HCT116 (cell line): ENCODE data around the gene BBIP1. TPM values are rescaled to one million over a fixed set of nuclear protein-coding genes. Genes with fewer than 3 reads are reported as not detected.

ENCODE experiments used
- ATAC-seq: fragments of 200-7000 bp; cut with Tn5 transposase; 2 replicates; pipeline ENCODE4 v1.9.1; 2020; ENCODE audit warnings: mild to moderate bottlenecking, moderate library complexity
- BruUV-seq: library from RNA; stranded (reverse); fragments of 400-500 nt; replicated peaks from 2 replicates; lab custom pipeline; 2021; lab: Mats Ljungman, UMichigan
- CTCF ChIA-PET: fragments of 300-600 bp; sonication (Branson Sonifier 250); formaldehyde crosslinking; loops from one replicate; lab custom pipeline; 2021; ENCODE audit warnings: antibody characterized with exemption; lab: Charles Lee
- POLR2A ChIA-PET: fragments of 300-600, 350-600 bp; sonication (Branson Sonifier 250); formaldehyde crosslinking; loops from one replicate; lab custom pipeline; 2021; ENCODE audit warnings: antibody characterized with exemption; lab: Charles Lee
- RAD21 ChIA-PET, 2 experiments: fragments of 300-600 bp; sonication (Branson Sonifier 250); formaldehyde crosslinking; loops; one replicate each; lab custom pipeline; 2023; ENCODE audit warnings: low total read pairs in 2 of 2; ENCODE audit not compliant: uncharacterized antibody in 2 of 2, unreplicated experiment in 2 of 2, low non-redundant PET in 1 of 2; lab: Charles Lee
- DNase-seq: peaks from one replicate; pipeline ENCODE4 v3.0.0-alpha.2; 2010; ENCODE audit warnings: low read depth, low spot score
- H2AFZ ChIP-seq: fragments of 200-600 bp; shearing (Covaris generic), sonication (generic); 2 replicates; pipeline ENCODE4 v1.6.1; 2017; ENCODE audit warnings: low read depth, mixed run types, mixed read lengths, antibody characterized with exemption, low read length; ENCODE audit not compliant: poor library complexity, severe bottlenecking
- H3K27ac ChIP-seq: 2 replicates; pipeline ENCODE4 v1.5.1; 2012; ENCODE audit warnings: low read depth, low read length
- H3K27me3 ChIP-seq: fragments of 200-600 bp; sonication (generic); 2 replicates; pipeline ENCODE4 v1.6.1; 2016; ENCODE audit warnings: mixed run types, low read length, mixed read lengths; ENCODE audit not compliant: insufficient read depth
- H3K36me3 ChIP-seq, 2 experiments: fragments of 200-500 bp in 1 of 2; fragments of 200-600 bp in 1 of 2; sonication (Bioruptor generic) in 1 of 2; sonication (generic) in 1 of 2; 2 replicates each; pipeline versions ENCODE4 v1.5.1 to v1.6.1; 2014 to 2016; ENCODE audit warnings: low read length in 2 of 2, inconsistent platforms in 1 of 2, mixed read lengths in 1 of 2, mixed run types in 1 of 2; ENCODE audit not compliant: insufficient read depth in 2 of 2, control insufficient read depth in 1 of 2
- H3K4me1 ChIP-seq, 2 experiments: fragments of 200-600 bp in 1 of 2; sonication (generic) in 1 of 2; 2 replicates each; pipeline versions ENCODE4 v1.5.1 to v1.6.1; 2012 to 2017; ENCODE audit warnings: low read length in 2 of 2, inconsistent platforms in 1 of 2, mild to moderate bottlenecking in 1 of 2, mixed read lengths in 1 of 2, mixed run types in 1 of 2, moderate library complexity in 1 of 2; ENCODE audit not compliant: insufficient read depth in 2 of 2, control insufficient read depth in 1 of 2
- H3K4me2 ChIP-seq: fragments of 200-600 bp; sonication (generic); 2 replicates; pipeline ENCODE4 v1.6.1; 2017; ENCODE audit warnings: mixed run types, low read length, mixed read lengths
- H3K4me3 ChIP-seq, 2 experiments: fragments of 200-600 bp in 1 of 2; sonication (generic) in 1 of 2; replicated peaks in 1 of 2; 2 replicates each; pipeline ENCODE4 v1.5.1; 2011 to 2016; ENCODE audit warnings: low read length in 2 of 2, control low read depth in 1 of 2, low read depth in 1 of 2, mild to moderate bottlenecking in 1 of 2, mixed read lengths in 1 of 2, mixed run types in 1 of 2
- H3K79me2 ChIP-seq: fragments of 200-600 bp; sonication (generic); 2 replicates; pipeline ENCODE4 v1.6.1; 2017; ENCODE audit warnings: mild to moderate bottlenecking, mixed run types, low read length, moderate library complexity, mixed read lengths; ENCODE audit not compliant: insufficient read depth
- H3K9ac ChIP-seq: fragments of 200-600 bp; sonication (generic); 2 replicates; pipeline ENCODE4 v1.6.1; 2016; ENCODE audit warnings: low read length, mixed read lengths
- H3K9me2 ChIP-seq: fragments of 200-600 bp; sonication (generic), shearing (Covaris generic); 2 replicates; pipeline ENCODE4 v1.6.1; 2017; ENCODE audit warnings: mixed run types, mild to moderate bottlenecking, moderate library complexity; ENCODE audit not compliant: insufficient read depth
- H3K9me3 ChIP-seq, 2 experiments: fragments of 200-500 bp in 1 of 2; fragments of 200-600 bp in 1 of 2; sonication (Bioruptor generic) in 1 of 2; sonication (generic) in 1 of 2; 2 replicates each; pipeline ENCODE4 v1.6.1; 2014 to 2017; ENCODE audit warnings: low read length in 2 of 2, mixed read lengths in 2 of 2, inconsistent platforms in 1 of 2, low read depth in 1 of 2, mild to moderate bottlenecking in 1 of 2, mixed run types in 1 of 2, moderate library complexity in 1 of 2; ENCODE audit not compliant: control insufficient read depth in 1 of 2, insufficient read depth in 1 of 2
- H4K20me1 ChIP-seq: fragments of 200-600 bp; sonication (generic), shearing (Covaris generic); 2 replicates; pipeline ENCODE4 v1.6.1; 2017; ENCODE audit warnings: mixed run types, mild to moderate bottlenecking, moderate library complexity; ENCODE audit not compliant: insufficient read depth
- CEBPB ChIP-seq: IDR thresholded peaks from 2 replicates; pipeline ENCODE4 v1.6.1; 2012; ENCODE audit warnings: low read depth
- ELF1 ChIP-seq: IDR thresholded peaks from 2 replicates; pipeline ENCODE4 v1.6.1; 2012; ENCODE audit warnings: low read depth, borderline replicate concordance
- FOSL1 ChIP-seq: IDR thresholded peaks from 2 replicates; pipeline ENCODE4 v1.6.1; 2012; ENCODE audit warnings: low read depth
- POLR2AphosphoS5 ChIP-seq: IDR thresholded peaks from 2 replicates; pipeline ENCODE4 v1.6.1; 2011; ENCODE audit warnings: mild to moderate bottlenecking, low read depth, low read length, moderate library complexity
- RAD21 ChIP-seq: IDR thresholded peaks from 2 replicates; pipeline ENCODE4 v1.6.1; 2012; ENCODE audit warnings: low read depth, mild to moderate bottlenecking
- SIN3A ChIP-seq: IDR thresholded peaks from 2 replicates; pipeline ENCODE4 v1.6.1; 2012; ENCODE audit warnings: low read depth
- YY1 ChIP-seq: IDR thresholded peaks from 2 replicates; pipeline ENCODE4 v1.6.1; 2011; ENCODE audit warnings: low read length, low read depth, moderate library complexity, mild to moderate bottlenecking; ENCODE audit not compliant: insufficient replicate concordance; ENCODE audit errors: extremely low read depth
- ZNF274 ChIP-seq: fragments of 200-500 bp; sonication (Bioruptor generic); IDR thresholded peaks from 2 replicates; pipeline ENCODE4 v1.6.1; 2014; ENCODE audit warnings: mild to moderate bottlenecking, low read depth, low read length, inconsistent platforms
- intact Hi-C: fragments of 100-400 bp; cut with micrococcal nuclease; formaldehyde crosslinking; loops from 2 replicates; pipeline ENCODE4 v1.10.0; 2022
- total RNA-seq: library from RNA; stranded (reverse); gene quantifications from one replicate; pipeline ENCODE4 v1.2.1, GENCODE V29; 2021; ENCODE audit not compliant: unreplicated experiment
- TF ChIP-seq, protein P1 (sequence below): IDR thresholded peaks from 2 replicates; pipeline ENCODE4 v1.6.1; 2011; ENCODE audit warnings: mild to moderate bottlenecking, low read length, moderate library complexity; ENCODE audit not compliant: insufficient replicate concordance; ENCODE audit errors: extremely low read depth

Gene BBIP1
- total RNA-seq, 1 experiment from 2014 or later = 38.9 TPM

DNA sequence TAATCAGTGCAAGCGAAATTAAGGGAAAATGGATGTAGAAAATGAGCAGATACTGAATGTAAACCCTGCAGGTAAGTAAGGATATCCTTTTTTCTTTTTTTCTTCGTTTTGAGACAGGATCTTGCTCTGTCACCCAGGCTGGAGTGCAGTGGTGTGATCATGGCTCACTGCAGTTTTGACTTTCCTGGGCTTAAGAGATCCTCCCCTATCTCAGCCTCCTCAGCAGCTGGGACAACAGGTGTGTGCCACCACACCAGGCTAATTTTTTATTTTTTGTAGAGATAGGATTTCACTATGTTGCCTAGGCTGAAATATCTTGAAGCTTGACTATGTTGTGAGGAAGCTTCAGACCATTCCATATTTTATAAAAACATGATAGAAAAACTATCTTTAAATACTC lies 43.0 kb downstream of the BBIP1 start:
- ChIA-PET CTCF (interaction anchor here (1.4 kb wide), 1 partner anchor 11 kb away, joined by 5 read pairs; no protein-coding TSS in a partner anchor), RAD21 (no interaction called here), POLR2A (no interaction called here)
- intact Hi-C loops = no loop called here
- no peak overlapping the region for H2AFZ ChIP-seq
- H3K9me2 ChIP-seq = no peaks in the 10 kb centered on the region
- H3K27me3 ChIP-seq = no peaks in the 10 kb centered on the region
- no peaks in the 10 kb centered on the region for H4K20me1 ChIP-seq
- no peak overlapping the region for H3K4me3 ChIP-seq
- H3K79me2 ChIP-seq = no peaks in the 10 kb centered on the region
- ATAC-seq (no peak), DNase-seq (no peak)
- no TSS peak for BruUV-seq
- H3K36me3 ChIP-seq = 0 out of 4 replicates have a peak, but pooled peaks cover 0 to 2% of the 10 kb centered on the region in 2 experiments
- no peaks in the 10 kb centered on the region for H3K9me3 ChIP-seq
- no peak overlapping the region for H3K27ac ChIP-seq
- H3K4me1 ChIP-seq = peaks cover 14 to 18% of the 10 kb centered on the region in 2 experiments; a peak in 3 of 4 replicates
- no peak overlapping the region for H3K4me2 ChIP-seq
- no peak for TF ChIP-seq POLR2AphosphoS5
- no peak overlapping the region for H3K9ac ChIP-seq

DNA sequence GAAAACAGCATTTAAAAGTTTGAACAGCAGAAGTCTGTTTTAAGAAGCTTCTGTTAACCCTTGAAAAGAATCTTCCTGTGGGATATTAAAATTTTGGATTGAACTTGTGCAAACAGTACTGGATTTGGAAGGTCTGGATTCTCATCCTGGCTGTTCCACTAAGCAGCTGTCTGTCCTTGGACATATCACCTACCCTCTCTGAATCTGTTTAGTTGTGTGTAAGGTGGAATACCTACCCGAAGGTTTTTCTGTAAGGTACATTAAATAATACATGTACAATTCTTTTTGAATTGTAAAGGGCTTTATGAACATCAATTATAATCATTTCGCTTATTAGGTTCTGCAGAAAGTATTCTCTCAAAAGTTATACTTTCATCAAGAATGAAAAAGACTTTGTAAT lies 45.0 kb downstream of the BBIP1 start:
- TF ChIP-seq, protein P1, sequence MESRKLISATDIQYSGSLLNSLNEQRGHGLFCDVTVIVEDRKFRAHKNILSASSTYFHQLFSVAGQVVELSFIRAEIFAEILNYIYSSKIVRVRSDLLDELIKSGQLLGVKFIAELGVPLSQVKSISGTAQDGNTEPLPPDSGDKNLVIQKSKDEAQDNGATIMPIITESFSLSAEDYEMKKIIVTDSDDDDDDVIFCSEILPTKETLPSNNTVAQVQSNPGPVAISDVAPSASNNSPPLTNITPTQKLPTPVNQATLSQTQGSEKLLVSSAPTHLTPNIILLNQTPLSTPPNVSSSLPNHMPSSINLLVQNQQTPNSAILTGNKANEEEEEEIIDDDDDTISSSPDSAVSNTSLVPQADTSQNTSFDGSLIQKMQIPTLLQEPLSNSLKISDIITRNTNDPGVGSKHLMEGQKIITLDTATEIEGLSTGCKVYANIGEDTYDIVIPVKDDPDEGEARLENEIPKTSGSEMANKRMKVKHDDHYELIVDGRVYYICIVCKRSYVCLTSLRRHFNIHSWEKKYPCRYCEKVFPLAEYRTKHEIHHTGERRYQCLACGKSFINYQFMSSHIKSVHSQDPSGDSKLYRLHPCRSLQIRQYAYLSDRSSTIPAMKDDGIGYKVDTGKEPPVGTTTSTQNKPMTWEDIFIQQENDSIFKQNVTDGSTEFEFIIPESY = no peak
- TF ChIP-seq SIN3A (no peak), CEBPB (no peak), ZNF274 (no peak), FOSL1 (no peak), YY1 (no peak), RAD21 (no peak), ELF1 (no peak)
- TF ChIP-seq, all 23 proteins: peak for 0
- no peak overlapping the region for H3K4me2 ChIP-seq
- no peak overlapping the region for H3K27ac ChIP-seq
- no peak for DNase-seq
- no peak for ATAC-seq
- no peaks in the 10 kb centered on the region for H3K79me2 ChIP-seq
- H3K9me3 ChIP-seq = no peaks in the 10 kb centered on the region
- peaks cover 14 to 20% of the 10 kb centered on the region in 2 experiments; a peak in 3 of 4 replicates for H3K4me1 ChIP-seq
- no peaks in the 10 kb centered on the region for H3K27me3 ChIP-seq
- intact Hi-C loops = no loop called here
- CTCF ChIA-PET = no interaction called here
- H3K9me2 ChIP-seq = no peaks in the 10 kb centered on the region
- no peak overlapping the region for H3K4me3 ChIP-seq
- BruUV-seq = no TSS peak
- RAD21 ChIA-PET = no interaction called here
- no peaks in the 10 kb centered on the region for H4K20me1 ChIP-seq
- POLR2A ChIA-PET = no interaction called here
- H3K9ac ChIP-seq = no peak overlapping the region
- H3K36me3 ChIP-seq = 0 out of 4 replicates have a peak, but pooled peaks cover 0 to 2% of the 10 kb centered on the region in 2 experiments
- H2AFZ ChIP-seq = no peak overlapping the region
